HG02870 (cell line): ENCODE data around the gene ASMTL.
A peak's percentile ranks its signal among the peaks of the same experiment; 100 is the strongest.
"Not testable (repeated sequence)": the region's sequence is repeated elsewhere in the genome, so short reads cannot be mapped to it uniquely, and the experiment has no call there.

Experiments used
- ATAC-seq: cut with Tn5 transposase; IDR thresholded peaks from one replicate; pipeline ENCODE4 v1.9.1; 2021; ENCODE audit warnings: mild to moderate bottlenecking, moderate library complexity; ENCODE audit not compliant: unreplicated experiment

Gene ASMTL

DNA sequence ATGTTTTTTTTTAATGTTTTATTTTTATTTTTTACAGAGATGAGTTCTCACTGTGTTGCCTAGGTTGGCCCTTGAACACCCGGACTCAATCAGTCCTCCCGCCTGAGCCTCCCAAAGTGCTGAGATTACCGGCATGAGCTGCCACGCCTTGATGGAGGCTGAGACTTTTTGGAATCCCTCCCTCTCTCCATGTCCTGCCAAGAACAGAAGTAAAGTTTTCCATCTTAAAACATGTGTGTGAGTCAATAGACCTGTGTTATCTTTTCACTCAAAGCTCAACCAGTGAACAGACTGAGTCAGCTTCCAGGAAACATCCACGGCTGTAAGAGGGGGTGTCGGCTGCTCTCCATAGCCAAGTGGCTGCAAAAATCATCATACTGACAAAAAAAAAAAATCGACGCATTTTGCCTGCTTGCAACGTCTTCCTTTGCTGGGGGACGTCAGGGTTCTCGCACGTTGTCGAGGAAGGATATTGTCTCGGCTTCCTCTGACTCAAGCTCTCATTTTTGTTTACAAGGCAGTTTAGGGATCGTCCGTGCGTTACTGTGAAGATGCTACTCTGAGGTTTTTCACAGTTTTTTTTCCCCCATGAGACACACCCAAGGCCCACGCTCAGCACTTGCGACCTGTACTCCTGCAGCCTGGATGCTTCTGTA is 10.0 kb upstream of the ASMTL start:
- no peak for ATAC-seq

DNA sequence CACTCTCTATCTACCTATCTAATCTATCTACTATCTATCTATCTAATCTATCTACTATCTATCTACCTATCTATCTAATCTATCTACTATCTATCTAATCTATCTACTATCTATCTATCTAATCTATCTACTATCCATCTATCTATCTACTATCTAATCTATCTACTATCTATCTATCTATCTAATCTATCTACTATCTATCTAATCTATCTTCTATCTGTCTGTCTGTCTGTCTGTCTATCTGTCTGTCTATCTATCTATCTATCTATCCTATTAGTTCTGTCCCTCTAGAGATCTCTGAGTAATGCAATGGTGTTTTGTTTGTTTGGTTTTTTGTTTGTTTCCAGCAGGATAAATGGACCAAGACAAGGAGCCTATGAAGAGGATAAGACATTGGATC is 9.4 kb upstream of the ASMTL start:
- ATAC-seq, result no peak

DNA sequence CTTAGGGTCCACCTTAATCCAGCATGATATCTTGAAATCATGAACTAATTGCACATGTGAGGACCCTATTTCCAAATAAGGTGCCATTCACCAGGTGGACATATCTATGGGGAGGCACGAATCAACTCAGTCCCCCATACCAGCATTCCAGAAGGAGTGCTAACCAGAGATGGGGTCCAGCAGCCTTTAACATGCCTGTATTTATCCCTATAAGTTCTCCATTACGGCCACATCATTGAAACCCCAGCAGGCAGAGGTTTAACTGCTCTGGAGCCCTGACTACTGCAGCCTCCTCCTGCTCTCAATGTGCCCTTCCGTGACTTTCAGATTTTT is 3.2 kb upstream of the ASMTL start:
- ATAC-seq, result no peak

DNA sequence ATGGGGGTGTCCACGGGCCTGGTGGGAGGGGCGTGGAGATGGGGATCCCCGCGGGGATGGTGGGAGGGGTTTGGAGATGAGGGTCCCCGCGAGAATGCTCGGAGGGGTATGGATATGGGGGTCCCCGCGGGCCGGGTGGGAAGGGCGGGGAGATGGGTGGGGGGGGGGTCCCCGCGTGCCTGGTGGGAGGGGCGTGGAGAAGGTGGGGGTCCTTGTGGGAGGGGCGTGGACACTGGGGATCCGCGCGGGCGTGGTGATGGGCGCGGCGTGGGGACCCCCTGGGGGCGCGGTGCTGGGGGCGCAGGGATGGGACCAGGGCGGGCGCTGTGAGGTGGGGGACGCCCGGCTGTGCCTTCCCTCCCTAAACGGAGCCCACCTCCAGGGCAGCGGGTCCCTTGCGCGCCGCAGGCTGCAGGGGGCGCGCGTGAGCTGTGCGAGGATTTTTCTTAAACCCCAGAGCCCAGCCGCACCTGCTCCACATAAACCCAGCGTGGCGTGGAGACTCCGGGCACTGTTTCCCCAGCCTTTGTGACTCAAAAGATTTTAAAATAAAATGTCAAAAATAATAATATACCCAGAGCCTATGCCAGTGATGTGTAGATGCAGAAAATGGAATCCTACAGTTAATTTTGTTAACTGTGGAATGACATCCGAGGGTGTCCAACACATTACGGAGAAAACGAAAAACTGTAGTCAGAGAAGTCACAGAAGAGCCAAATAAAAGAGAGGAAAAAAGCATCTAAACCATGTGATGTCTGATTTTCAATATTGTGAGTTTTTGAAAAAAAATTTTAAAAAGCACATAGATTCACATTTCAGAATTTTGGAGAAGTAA is 1.5 kb upstream of the ASMTL start:
- peak; percentile 41 for ATAC-seq

DNA sequence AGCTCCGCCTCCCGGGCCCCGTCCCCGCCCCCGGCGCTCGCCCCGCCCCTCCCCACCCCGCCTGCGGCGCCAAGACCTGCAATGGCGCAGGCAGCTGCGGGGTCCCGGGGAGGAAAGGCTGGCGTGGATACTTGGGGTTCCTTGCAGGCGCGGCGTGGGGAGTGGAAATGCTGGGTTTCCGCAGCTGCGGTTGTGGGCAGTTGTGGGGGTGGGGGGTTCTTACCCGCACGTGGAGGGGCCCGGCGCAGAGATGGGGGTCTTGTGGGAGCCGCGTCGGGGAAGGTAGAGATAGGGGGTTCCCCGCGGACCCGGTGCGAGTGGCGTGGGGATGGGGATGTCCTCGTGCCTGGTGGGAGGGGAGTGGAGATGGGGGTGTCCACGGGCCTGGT is 680 bp upstream of the ASMTL start:
- ATAC-seq, result peak; percentile 8

DNA sequence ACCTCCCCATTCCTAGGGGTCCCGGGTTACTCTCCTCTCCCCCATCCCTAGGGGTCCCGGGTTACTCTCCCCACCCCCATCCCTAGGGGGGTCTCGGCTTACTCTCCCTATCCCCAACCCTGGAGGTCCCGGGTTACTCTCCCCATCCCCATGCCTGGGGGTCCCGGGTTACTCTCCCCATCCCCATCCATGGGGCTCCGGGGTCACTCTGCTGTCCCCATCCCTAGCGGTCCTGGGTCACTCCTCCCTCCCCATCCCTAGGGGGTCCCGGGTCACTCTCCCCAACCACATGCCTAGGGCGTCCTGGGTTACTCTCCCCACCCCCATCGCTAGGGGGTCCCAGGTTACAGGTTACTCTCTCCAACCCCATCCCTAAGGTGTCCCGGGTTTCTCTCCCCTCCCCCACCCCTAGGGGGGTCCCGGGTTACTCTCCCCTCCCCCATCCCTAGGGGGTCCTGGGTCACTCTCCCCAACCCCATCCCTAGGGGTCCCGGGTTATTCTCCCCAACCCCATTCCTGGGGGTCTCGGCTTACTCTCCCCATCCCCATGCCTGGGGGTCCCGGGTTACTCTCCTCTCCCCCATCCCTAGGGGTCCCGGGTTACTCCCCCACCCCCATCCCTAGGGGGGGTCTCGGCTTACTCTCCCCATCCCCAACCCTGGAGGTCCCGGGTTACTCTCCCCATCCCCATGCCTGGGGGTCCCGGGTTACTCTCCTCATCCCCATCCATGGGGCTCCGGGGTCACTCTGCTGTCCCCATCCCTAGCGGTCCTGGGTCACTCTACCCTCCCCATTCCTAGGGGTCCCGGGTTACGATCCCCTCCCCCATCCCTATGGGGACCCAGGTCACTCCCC is 821 bp downstream of the ASMTL start:
- ATAC-seq, result no peak

DNA sequence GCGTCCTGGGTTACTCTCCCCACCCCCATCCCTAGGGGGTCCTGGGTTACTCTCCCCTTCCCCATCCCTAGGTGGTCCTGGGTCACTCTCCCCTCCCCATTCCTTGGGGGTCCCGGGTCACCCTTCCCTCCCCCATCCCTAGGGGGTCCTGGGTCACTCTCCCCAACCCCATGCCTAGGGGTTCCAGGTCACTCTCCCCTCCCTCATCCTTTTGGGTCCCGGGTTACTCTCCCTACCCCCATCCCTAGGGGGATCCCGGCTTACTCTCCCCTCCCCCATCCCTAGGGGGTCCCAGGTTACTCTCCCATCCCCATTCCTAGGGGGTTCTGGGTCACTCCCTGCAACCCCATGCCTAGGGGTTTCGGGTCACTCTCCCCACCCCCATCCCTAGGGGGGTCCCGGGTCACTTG is 1.5 kb downstream of the ASMTL start:
- no peak for ATAC-seq

DNA sequence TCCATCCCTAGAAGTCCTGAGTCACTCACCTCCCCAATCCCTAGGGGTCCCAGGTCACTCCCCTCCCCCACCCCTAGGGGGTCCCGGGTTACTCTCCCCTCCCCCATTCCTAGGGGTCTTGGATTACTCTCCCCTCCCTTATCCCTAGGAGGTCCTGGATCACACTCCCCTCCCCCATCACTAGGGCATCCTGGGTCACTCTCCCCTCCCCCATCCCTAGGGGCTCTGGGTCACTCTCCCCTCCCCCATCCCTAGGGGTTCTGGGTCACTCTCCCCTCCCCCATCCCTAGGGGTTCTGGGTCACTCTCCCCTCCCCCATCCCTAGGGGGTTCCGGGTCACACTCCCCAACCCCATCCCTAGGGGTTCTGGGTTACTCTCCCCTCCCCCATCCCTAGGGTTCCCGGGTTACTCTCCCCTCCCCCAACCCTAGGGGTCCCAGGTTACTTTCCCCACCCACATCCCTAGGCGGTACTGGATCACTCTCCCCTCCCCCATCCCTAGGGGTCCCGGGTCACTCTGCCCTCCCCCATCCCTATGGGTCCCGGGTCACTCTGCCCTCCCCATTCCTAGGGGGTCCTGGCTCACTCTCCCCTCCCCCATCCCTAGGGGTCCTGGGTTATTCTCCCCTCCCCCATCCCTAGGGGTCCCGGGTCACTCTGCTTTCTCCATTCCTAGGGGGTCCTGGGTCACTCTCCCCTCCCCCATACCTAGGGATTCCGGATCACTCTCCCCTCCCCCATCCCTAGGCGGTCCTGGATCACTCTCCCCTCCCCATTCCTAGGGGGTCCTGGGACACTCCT is 2.1 kb downstream of the ASMTL start:
- ATAC-seq, result no peak

DNA sequence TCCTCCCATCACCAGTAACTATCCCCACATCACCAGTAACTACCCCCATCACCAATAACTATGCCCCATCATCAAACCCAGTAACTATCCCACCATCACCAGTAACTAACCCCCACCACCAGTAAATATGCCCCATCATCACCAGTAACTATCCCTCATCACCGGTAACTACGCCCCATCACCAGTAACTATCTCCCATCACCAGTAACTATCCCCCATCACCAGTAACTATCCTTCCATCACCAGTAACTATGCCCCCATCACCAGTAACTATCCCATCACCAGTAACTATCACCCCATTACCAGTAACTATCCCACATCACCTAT is 2.9 kb downstream of the ASMTL start:
- ATAC-seq, result no peak

DNA sequence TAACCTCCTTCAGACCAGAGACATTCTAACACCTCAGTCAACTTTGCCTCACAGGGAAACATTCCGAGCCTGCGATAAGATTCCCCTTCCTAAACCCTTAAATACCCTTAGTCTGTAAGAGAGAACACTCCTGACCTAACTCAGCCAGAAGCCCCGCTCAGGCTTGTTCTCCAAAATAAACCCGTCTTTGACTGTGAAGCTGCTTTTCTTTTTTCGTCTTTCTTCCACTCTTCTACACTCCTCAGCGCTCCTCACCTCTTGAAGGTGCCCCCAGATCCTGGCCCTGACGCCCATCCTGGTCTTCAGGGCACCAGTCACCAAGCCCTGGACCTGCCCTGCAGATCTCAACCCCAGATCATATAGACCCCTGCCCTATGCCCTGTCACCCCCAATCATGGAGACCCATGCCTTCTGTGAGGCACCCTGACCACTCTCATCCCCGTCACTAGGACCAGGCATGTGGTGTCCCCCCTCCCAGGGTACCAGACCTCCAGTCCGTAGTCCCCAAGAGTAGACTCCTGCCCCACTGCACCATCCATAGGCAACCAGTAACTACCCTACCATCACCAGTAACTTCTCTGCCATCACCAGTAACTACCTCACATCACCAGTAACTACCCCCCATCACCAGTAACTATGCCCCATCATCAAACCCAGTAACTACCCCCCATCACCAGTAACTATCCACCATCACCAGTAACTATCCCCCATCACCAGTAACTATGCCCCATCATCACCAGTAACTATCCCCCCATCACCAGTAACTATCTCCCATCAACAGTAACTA is 3.5 kb downstream of the ASMTL start:
- no peak for ATAC-seq

DNA sequence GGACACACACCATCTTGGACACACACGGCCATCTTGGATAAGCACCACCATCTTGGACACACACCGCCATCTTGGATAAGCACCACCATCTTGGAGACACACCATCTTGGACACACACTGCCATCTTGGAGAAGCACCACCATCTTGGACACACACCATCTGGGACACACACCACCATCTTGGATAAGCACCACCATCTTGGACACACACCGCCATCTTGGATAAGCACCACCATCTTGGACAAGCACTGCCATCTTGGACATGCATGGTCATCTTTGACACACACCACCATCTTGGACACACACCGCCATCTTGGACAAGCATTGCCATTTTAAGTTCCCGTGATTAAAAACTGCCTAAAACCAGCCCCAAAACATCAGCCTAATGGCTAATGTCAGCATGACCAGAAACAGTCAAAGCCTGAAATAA is 4.1 kb downstream of the ASMTL start:
- ATAC-seq, result not testable (repeated sequence)

DNA sequence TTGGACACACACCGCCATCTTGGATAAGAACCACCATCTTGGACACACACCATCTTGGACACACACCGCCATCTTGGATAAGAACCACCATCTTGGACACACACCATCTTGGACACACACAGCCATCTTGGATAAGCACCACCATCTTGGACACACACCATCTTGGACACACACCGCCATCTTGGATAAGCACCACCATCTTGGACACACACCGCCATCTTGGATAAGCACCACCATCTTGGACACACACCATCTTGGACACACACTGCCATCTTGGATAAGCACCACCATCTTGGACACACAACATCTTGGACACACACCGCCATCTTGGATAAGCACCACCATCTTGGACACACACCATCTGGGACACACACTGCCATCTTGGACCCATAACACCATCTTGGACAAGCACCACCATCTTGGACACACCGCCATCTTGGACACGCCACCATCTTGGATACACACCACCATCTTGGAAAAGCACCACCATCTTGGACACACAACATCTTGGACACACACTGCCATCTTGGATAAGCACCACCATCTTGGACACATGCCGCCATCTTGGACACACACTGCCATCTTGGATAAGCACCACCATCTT is 4.6 kb downstream of the ASMTL start:
- not testable (repeated sequence) for ATAC-seq

DNA sequence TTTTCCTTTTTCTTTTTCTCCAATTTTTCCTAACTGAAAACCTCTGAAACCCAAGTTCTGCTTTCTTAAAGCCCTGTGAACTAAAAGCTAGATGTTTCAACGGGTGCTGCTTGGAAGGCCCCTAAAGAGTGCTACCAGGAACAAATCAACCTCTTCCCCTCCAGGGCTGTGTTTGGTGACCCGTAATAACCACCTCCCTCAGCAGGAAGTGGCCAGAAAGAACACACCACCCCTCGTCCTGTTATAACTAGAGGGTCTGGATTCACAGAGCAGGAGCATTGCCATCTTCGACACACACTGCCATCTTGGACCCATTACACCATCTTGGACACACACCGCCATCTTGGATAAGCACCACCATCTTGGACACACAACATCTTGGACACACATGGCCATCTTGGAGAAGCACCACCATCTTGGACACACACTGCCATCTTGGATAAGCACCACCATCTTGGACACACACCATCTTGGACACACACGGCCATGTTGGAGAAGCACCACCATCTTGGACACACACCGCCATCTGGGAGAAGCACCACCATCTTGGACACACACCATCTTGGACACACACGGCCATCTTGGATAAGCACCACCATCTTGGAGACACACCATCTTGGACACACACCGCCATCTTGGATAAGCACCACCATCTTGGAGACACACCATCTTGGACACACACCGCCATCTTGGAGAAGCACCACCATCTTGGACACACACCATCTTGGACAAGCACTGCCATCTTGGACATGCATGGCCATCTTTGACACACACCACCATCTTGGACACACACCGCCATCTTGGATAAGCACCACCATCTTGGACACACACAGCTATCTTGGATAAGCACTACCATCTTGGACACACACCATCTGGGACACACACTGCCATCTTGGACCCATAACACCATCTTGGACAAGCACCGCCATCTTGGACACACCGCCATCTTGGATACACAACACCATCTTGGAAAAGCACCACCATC is 5.4 kb downstream of the ASMTL start:
- peak; percentile 55 for ATAC-seq

DNA sequence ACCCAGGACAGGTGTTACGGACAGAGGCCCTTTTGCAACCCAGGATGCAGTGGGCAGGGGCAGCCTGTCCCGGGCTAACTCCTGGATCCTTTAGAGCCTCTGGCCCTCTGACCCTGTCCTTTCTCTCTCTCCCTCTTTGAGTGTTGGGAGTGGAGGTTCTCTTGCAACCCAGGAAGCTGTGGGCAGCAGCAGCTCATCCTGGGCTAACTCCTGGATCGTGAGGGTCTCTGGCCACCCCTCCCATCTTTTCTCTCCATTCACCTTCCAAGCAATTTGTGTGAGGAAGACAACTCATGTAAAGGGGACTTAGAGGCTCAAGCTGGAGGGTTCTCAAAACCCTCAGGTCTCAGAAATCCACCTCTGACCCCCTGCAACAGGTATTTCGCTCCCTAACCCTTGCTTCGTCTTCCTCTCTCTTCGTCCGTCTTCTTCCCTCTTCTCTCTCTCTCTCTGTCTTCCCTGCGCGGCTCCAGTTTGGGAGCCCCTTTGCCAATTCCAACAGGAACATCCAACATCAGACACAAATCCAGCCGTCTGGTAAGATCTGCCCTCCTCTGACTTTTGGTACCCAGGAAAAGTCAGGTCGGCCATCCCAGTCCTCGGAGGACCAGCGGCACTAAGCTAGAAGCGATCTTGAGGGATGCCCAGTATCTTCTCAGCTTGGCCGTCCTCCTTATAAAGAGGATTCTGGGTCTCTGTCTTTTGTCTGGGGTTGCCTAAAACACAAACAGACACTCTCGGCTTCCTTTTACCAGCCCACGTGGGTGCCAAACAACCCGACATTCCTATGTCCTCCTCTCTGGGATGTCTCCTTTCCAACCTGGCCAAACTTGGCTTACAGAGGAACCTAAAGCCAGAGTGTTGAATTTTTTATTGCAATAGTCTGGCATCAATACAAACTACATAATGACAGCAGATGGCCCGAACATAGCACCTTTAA is 7.9 kb downstream of the ASMTL start:
- no peak for ATAC-seq

DNA sequence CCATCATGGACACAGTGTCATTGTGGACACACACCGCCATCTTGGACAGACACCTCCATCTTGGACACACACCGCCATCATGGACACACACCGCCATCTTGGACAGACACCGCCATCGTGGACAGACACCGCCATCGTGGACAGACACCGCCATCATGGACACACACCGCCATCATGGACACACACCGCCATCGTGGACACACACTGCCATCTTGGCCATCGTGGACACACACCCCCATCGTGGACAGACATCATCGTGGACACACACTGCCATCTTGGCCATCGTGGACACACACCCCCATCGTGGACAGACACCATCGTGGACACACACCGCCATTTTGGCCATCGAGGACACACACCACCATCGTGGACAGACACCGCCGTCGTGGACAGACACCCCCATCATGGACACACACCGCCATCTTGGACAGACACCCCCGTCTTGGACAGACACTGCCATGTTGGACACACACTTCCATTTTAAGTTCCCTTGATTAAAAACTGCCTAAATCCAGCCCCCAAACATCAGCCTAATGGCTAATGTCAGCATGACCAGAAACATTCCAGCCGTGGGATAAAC is 9.1 kb downstream of the ASMTL start:
- no peak for ATAC-seq

DNA sequence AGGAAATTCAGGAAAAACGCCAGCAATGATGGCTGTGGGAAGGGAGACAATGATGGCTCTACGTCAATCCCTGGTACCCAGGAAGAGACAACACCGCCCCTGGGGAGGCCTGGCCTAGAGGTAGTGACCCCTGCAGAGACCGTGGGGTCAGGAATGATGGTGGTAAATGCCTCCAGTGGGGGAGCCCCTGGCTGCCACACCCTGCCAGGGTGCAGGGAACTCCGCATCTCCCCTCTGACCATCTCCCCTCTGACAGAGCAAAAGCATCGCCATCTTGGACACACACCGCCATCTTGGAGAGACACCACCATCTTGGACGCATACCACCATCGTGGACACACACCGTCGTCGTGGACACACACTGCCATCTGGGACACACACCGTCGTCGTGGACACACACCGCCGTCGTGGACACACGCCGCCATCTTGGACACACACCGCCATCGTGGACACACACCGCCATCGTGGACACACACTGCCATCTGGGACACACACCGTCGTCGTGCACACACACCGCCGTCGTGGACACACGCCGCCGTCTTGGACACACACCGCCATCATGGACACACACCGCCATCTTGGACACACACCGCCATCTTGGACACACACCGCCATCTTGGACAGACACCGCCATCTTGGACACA is 9.9 kb downstream of the ASMTL start:
- ATAC-seq, result no peak
